ENCODE results near the gene NFIB. TPM values are rescaled to one million over a fixed set of nuclear protein-coding genes. Genes with fewer than 3 reads are reported as not detected.

NFIB gene
- total and polyA plus RNA-seq, 2 donors (not counting 1 experiment from before 2014, with no cell fraction given): 29.3 to 36.3 TPM

GRCh38 chr9:14240537-14240936 lies 73.4 kb downstream of the NFIB start:
- no peak overlapping the region for H3K9ac ChIP-seq (ENCODE audit: insufficient read depth, low read length)
- H3K36me3 ChIP-seq (ENCODE audit: control insufficient read depth, insufficient read depth, low read length): no peaks in the 10 kb centered on the region
- peaks cover 7% of the 10 kb centered on the region for H3K4me1 ChIP-seq (ENCODE audit: control insufficient read depth, extremely low read depth, insufficient read depth, low read length)
- H3K4me2 ChIP-seq (ENCODE audit: extremely low read depth, insufficient read depth, low read length): peak overlapping the region; percentile 39
- H2AFZ ChIP-seq (ENCODE audit: low read length): no peak overlapping the region
- no peak overlapping the region for H3K27ac ChIP-seq (ENCODE audit: insufficient read depth, low read length)
- H3K79me2 ChIP-seq (ENCODE audit: control insufficient read depth, insufficient read depth, low read length): no peaks in the 10 kb centered on the region
- no peak overlapping the region for H3K4me3 ChIP-seq (replicated peaks in 1 of 4; ENCODE audit: control extremely low read depth in 1 of 4, insufficient read depth in 1 of 4, low read depth in 3 of 4, low read length in 4 of 4)
- no peaks in the 10 kb centered on the region for H4K20me1 ChIP-seq (ENCODE audit: control insufficient read depth, extremely low read depth, insufficient read depth, low read length)
- peak; percentile 53 to 89 for DNase-seq (ENCODE audit: low read depth in 2 of 2)
- no peaks in the 10 kb centered on the region for H3K27me3 ChIP-seq (ENCODE audit: control insufficient read depth, insufficient read depth, low read length)
- TF ChIP-seq CTCF (conservative IDR thresholded peaks at IDR 0.05 in 1 of 2, IDR thresholded peaks at IDR 0.05 in 1 of 2; ENCODE audit: low read depth in 1 of 2, low read length in 2 of 2): no peak
- no peak for TF ChIP-seq EZH2 (IDR thresholded peaks at IDR 0.05; ENCODE audit: low read length, missing control alignments)
- no peaks in the 10 kb centered on the region for H3K9me3 ChIP-seq (ENCODE audit: control insufficient read depth, insufficient read depth, low read depth, low read length)

GRCh38 chr9:14238518-14238917 lies 75.4 kb downstream of the NFIB start:
- H3K4me3 ChIP-seq (replicated peaks in 1 of 4; ENCODE audit: control extremely low read depth in 1 of 4, insufficient read depth in 1 of 4, low read depth in 3 of 4, low read length in 4 of 4): no peak overlapping the region
- H3K36me3 ChIP-seq (ENCODE audit: control insufficient read depth, insufficient read depth, low read length): no peaks in the 10 kb centered on the region
- no peak overlapping the region for H3K9ac ChIP-seq (ENCODE audit: insufficient read depth, low read length)
- peak; percentile 39 to 82 for DNase-seq (ENCODE audit: low read depth in 2 of 2)
- H3K79me2 ChIP-seq (ENCODE audit: control insufficient read depth, insufficient read depth, low read length): no peaks in the 10 kb centered on the region
- no peaks in the 10 kb centered on the region for H3K27me3 ChIP-seq (ENCODE audit: control insufficient read depth, insufficient read depth, low read length)
- H2AFZ ChIP-seq (ENCODE audit: low read length): no peak overlapping the region
- H4K20me1 ChIP-seq (ENCODE audit: control insufficient read depth, extremely low read depth, insufficient read depth, low read length): no peaks in the 10 kb centered on the region
- H3K27ac ChIP-seq (ENCODE audit: insufficient read depth, low read length): no peak overlapping the region
- TF ChIP-seq EZH2 (IDR thresholded peaks at IDR 0.05; ENCODE audit: low read length, missing control alignments) (no peak), CTCF (conservative IDR thresholded peaks at IDR 0.05 in 1 of 2, IDR thresholded peaks at IDR 0.05 in 1 of 2; ENCODE audit: low read depth in 1 of 2, low read length in 2 of 2) (no peak)
- no peak overlapping the region for H3K4me2 ChIP-seq (ENCODE audit: extremely low read depth, insufficient read depth, low read length)
- H3K4me1 ChIP-seq (ENCODE audit: control insufficient read depth, extremely low read depth, insufficient read depth, low read length): peaks cover 6% of the 10 kb centered on the region
- H3K9me3 ChIP-seq (ENCODE audit: control insufficient read depth, insufficient read depth, low read depth, low read length): no peaks in the 10 kb centered on the region

- no peak overlapping the region for H3K27ac ChIP-seq (ENCODE audit: insufficient read depth, low read length)
- TF ChIP-seq CTCF (conservative IDR thresholded peaks at IDR 0.05 in 1 of 2, IDR thresholded peaks at IDR 0.05 in 1 of 2; ENCODE audit: low read depth in 1 of 2, low read length in 2 of 2) (no peak), EZH2 (IDR thresholded peaks at IDR 0.05; ENCODE audit: low read length, missing control alignments) (no peak)
- H2AFZ ChIP-seq (ENCODE audit: low read length): no peak overlapping the region
- peaks cover 6% of the 10 kb centered on the region for H3K4me1 ChIP-seq (ENCODE audit: control insufficient read depth, extremely low read depth, insufficient read depth, low read length)
- no peaks in the 10 kb centered on the region for H3K9me3 ChIP-seq (ENCODE audit: control insufficient read depth, insufficient read depth, low read depth, low read length)
- DNase-seq (ENCODE audit: low read depth in 2 of 2): peak; percentile 22 to 53
- H3K4me3 ChIP-seq (replicated peaks in 1 of 4; ENCODE audit: control extremely low read depth in 1 of 4, insufficient read depth in 1 of 4, low read depth in 3 of 4, low read length in 4 of 4): no peak overlapping the region
- H4K20me1 ChIP-seq (ENCODE audit: control insufficient read depth, extremely low read depth, insufficient read depth, low read length): no peaks in the 10 kb centered on the region
- H3K27me3 ChIP-seq (ENCODE audit: control insufficient read depth, insufficient read depth, low read length): no peaks in the 10 kb centered on the region
- no peaks in the 10 kb centered on the region for H3K79me2 ChIP-seq (ENCODE audit: control insufficient read depth, insufficient read depth, low read length)
- H3K9ac ChIP-seq (ENCODE audit: insufficient read depth, low read length): no peak overlapping the region
- peak overlapping the region; percentile 9 for H3K4me2 ChIP-seq (ENCODE audit: extremely low read depth, insufficient read depth, low read length)
- H3K36me3 ChIP-seq (ENCODE audit: control insufficient read depth, insufficient read depth, low read length): no peaks in the 10 kb centered on the region
These were observed 75.9 kb downstream of the NFIB start for GRCh38 chr9:14238079-14238478.
